A172 (cell line): ENCODE measurements around the gene BICRA. TPM values are rescaled to one million over a fixed set of nuclear protein-coding genes. Genes with fewer than 3 reads are reported as not detected.

Experiments
- DNase-seq: peaks from one replicate; pipeline ENCODE4 v3.0.0-alpha.2; 2015; ENCODE audit warnings: low spot score
- total RNA-seq: library from RNA; depleted of rRNA; stranded (reverse); fragments of >200 nt; shearing (Covaris generic); gene quantifications from 2 replicates; pipeline ENCODE4 v1.2.3, GENCODE V29; 2014

BICRA gene
- total RNA-seq, 1 experiment from 2014 or later = not detected

DNA sequence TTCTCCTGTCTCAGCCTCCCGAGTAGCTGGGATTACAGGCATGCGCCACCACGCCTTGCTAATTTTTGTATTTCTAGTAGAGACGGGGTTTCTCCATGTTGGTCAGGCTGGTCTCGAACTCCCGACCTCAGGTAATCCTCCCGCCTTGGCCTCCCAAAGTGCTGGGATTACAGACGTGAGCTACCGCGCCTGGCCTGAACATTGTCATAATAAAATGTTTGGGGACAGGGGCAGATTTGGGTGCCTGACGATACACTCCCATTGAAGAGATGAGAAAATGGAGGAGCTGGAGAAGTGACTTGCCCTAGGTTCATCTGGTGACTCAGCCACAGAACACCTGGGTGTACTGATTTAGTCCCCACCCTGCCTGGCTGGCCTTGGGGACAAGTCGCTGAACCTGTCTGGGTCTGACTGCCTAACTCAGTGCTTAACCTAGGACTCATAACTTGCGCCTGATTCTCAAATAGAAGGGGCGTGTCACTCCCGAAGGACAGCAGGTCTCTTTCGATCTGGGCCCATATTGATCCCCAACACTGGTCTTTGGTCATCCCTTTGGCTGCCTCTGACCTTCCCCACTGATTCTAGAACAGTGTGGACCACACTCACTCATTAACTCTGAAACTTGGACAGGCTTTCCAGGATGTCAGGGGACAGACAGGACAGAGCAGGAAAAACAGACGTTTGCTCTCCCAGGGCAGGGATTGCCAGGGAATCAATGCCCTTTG is 7.6 kb upstream of the BICRA start:
- DNase-seq = no peak

DNA sequence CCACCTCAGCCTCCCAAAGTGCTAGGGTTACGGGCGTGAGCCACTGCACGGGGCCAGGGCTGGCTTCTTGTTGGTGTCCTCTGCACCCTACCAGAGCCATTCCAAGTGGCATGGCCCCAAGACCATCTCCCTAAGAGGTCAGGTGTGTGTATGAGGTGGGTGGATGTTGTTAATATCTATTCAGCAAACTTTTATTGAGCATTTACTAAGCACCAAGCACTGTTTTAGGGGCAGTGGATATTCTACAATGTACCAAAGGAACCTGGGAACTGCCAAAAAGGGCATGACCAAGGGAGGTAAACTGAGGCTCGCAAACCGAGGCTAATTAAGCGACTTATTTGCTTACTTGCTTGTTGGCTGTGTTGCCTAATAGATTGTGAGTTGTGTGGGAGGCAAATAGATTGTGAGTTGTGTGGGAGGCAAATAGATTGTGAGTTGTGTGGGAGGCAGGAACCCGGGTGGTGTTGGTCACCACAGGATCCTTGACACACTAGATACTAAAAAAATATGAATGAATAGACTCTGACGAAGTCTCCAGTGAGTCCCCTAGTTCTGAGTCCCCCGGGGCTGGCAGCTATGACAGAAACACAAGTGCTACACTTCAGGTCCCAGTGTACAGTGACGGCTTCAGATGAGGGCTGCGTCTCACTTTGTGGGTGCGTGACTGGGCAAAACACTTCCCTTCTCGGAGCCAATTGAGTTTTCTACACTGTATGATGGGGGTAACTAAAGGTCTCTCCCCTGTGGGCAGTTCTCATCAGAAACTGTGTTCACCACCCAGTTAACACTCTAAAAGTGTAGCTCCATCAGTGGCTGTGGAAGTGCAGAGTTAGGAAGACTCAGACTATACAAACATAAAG is 5.0 kb upstream of the BICRA start:
- no peak for DNase-seq

DNA sequence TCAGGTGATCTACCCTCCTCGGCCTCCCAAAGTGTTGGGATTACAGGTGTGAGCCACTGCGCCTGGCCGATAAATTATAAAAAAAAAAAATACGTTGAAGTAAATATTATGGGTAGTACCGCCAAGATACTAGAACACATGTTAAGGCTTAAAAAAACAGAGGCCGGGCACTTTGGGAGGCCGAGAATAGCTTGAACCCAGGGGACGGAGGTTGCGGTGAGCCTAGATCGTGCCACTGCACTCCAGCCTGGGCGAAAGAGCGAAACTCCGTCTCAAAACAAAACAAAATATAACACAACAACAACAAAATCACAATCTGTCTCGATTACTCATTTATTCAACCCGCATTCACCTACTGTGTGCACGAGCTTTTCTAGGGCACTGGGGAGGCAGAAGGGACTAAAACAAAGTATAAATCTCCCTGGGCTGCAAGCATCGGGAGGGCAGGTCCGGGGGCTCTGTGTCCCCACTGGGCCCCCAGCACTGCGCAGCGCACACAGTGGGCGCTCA is 1.3 kb upstream of the BICRA start:
- no peak for DNase-seq

DNA sequence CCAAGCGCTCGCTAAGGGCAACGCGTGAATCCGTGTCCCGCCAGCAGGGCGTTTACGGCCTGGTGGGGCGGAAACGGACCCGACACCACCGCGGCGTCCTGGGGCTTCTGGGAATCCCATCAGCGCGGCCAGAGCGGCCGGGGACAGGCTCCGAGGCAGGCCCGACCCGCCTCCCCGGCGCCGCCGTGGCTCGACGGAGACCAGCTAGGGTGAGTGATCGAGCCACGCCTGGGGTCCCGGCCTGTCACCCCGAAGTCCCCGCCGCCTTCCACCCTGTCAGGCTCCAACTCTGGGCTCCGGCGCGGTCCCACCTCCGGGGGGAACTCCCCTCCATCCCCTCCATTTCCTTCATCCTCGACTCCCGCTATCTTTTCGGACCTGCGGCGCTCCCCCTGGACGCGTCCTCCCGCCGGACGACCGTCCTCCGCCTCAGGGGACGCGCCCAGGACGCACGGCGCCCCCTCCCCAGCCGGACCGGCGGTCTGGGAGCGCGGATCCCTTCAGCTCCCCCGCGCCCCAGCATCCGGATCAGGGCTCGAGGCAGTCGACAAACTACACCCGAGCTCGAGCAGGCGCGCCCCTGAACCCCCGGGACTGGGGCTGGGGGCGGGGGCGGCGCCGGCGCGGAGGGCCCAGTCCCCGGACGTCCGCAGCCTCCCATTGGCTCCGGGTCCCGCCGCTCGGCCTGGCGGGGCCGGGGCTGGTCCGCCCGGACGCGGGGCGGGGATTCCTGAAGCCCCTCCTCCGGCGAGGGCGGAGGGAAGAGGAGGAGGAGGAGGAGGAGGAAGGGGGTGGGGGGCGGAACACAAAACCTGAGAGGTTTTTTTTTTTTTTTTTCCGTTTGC is 638 bp upstream of the BICRA start:
- peak; percentile 58 for DNase-seq

DNA sequence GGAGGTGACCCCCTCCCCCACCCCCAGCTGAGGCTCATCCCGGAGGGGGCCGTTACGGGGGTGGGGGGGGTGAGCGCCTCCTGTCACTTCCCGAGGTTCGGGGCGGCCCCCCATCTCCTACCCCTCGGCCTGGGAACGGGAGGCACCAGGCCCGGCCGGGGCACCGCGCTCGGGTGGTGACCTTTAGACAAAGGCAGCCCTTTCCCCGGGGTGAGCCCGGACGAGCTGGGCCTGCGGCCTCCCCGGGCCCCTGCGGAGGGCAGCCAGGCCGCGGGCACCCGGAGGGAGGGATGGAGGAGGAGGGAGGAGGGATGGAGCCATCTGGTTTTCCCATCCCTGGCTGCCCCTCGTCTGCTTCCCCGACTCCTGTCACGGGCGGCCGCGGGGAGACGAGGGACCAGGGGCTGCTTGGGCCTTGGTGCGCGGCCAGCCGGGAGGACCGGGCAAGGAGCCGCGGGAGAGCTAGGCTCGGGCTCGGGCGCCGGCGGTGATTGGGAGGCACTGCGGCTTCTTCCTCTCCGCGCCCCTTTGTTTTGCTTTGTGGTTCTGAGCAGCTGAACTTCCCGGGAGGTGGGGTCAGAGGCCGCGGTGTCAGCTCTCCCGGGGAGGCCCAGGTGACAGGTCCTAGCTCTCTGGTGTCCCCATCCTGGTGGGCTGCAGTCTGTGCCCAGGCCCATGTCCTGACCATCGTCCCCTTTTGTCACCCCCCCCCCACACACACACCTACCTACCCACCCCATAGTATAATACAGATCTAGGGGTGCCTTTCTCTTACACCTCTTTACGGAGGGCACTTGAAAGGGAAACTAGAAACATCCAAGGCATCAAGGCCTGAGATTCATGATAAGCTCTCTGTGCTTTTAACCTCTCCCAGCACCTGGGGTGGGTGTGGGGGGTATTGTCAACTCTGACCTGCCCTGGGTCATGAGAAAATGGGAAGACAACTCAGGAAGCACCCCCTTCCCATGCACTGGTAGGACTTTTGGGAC is 1.3 kb downstream of the BICRA start:
- DNase-seq = no peak

DNA sequence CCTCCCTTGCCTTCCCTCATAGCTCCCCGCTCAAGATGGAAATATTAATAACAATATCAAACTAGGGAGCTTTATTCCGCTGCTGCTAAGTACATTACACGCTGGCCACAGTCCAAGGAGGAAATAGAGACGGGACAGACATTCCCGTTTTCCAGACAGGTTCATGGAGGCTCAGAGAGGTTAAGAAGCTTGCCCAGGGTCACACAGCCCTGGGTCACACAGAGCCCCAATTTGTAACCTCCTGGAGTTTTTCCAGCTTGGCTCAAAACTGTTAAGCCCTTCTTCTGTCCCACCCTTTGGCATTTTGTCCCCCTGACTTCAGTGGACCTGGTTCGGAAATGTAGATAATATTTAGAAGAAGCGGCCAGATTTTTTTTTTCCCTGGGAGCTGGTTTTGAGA is 2.0 kb downstream of the BICRA start:
- DNase-seq = no peak

DNA sequence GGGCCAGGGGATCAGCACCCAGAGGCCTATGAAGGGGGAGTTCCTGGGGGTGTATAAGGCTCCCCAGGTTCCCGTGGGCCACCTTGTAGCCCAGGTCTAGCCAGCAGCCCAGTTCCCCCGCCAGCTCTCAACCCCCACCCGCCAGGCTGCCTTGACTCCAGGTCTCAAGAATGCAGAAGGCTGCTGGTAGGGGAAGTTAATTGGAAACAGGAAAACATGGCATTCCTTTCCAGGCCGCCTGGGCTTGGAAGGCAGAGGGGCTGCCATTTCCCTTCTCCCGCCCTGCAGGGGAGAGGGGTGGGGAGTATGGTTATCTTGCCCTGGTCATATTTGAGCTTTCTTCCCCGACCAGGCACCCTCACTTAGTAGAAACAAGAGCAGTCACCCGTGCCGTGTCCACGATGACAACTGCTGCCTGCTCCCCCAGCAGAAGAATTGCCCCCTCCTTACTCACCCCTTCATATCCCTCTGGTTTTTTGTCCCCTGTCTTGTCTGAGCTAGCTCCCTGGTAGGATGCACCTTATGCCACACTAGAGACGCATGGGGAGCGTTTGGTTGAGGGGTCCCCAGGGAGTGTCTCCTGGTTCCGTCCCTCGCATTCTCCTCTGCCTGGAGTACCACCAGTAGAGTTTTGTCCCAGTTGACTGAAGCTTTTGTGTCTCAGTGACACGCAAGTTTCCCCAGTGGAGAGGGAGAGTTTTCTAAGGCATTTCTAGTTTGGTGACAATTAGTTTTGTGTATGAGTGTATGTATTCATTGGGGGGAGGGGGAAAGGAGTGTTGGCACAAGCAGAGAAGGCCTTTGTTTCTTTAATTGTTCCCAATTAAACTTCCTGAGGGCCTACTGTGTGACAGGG is 4.5 kb downstream of the BICRA start:
- DNase-seq = no peak

DNA sequence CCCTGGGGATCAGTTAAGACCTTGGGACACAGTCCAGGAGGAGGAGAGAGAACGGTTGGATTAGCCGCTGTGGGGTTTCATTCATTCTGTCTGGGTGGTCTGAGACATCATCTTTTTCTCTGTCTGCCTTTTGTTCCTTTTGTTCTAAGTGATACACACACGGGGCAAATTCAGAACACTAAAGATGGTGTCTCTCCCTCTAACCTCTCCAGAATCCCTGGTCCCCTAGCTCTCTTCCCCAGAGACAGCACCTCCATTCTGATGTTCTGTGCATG is 5.0 kb downstream of the BICRA start:
- DNase-seq = no peak

DNA sequence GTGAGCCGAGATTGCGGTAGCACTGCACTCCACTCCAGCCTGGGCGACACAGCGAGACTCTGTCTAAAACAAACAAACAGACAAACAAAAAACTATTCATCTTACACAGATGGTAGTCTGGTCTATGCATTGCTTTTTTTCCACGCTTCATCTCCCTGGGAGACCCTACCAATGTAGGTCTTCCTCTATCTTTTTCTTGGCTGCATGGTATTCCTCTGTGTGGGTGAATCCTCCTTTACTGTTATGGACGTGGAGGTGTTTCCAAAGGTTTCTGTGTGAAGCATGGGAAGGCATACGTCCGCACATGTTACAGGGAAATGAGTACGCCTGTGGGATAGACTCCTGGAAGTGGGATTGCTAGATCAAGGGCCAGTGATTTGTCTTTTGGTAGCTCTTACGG is 5.6 kb downstream of the BICRA start:
- no peak for DNase-seq

DNA sequence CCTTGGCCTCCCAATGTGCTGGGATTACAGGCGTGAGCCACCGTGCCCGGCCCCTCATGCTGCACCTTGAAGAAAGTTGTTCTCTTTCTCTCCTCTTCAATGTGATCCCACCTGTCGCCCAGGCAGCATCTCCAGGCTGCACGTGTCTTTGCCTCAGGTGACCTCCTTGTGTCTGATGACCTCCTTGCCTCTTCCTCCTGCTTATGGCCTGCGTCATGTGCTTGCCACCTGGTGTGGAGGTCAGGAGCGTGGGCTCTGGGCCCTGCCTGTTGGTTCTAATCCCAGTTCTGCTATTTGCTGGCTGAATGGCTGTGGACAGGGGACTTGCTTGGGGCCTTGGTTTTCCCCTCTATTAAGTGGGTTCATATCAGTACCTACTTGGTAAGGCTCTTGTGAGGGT is 6.3 kb downstream of the BICRA start:
- no peak for DNase-seq

DNA sequence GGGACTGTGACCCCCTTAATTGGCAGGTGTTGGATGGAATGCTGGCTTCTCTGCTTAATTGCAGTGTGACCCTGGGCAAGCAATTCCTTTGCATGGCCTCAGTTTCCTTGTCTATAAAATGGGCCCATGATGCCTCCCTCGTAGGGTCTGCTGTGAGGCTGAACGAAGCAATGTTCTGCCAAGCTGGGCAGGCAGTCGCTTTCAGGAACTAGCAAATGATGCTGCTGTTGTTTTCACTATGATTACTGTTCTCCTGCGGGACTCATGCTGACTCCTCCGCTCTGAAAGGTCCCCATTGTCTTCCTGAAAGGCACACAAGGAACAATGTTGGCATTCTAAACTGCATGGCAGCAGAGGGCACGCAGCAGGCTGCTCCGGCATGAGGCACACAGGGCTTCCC is 6.8 kb downstream of the BICRA start:
- DNase-seq = no peak

DNA sequence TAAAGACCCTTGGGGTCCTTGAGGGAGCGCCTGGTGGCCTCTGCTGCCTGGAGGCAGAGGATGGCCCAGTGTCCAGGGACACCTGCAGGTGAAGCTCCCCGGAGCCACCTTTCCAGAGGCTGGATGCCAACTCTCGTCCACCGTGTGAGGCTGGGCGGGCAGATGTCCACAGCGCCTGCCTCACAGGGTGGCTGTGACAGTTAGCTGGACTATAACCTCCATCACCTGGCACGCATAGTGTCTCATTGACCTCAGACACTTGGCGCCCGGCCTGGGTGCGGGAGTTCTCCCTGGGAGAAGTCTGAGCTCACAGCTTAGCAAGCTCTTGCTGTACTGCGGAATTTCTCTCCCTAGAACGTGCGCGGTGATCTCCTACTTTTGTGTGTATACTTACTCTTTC is 9.8 kb downstream of the BICRA start:
- DNase-seq = no peak

DNA sequence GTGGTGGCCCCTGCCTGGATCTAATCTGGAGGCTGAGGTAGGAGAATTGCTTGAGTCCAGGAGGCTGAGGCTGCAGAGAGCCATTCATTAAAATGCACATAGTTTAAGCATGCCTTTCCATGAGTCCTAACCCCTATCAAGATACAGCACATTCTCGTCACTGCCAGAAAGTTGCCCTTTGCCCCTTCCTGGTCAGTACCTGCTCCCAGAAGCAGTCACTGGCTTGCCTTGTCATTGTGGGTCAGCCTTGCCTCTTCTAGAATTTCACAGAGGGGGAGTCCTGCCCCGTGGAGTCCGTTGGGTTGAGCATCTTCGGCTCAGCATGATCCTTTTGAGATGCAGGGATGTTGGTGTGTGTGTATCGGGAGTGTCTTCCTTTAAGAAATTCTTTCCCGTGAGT is 10.8 kb downstream of the BICRA start:
- no peak for DNase-seq

DNA sequence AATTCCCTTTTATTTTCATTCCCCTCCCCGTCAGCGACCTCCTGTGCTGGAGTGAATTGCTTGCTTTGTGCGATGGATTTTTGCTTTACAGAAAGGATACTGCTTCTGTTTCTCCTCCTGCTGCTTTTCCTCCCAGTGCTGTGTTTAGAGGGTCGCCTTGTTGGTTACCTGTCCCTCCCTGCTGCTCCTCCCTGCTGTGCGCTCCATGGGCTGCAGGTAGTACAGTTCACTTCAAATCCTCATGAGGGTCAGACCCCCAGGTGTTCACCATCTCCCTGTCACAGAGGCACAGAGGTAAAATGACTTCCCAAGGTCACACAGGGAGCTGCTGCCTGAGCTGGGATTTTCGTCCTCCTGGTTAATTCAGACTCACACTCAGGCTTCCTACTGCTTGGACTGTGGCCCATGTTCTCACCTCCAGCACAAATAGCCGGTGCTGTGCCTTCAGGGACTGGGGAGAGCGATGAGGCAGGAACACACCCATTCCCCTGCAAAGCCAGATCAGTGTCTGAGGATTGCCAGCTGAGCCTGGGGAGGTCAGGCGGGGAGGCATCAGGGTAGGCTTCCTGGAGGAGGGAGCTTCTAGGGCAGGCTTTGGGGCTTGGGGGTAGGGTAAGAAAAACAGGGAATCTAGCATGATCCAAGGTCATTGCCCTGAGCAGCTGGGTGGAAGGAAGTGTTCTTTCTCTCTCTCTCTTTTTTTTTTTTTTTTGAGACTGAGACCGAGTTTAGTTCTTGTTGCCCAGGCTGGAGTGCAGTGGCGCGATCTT is 14.4 kb downstream of the BICRA start:
- DNase-seq = no peak

DNA sequence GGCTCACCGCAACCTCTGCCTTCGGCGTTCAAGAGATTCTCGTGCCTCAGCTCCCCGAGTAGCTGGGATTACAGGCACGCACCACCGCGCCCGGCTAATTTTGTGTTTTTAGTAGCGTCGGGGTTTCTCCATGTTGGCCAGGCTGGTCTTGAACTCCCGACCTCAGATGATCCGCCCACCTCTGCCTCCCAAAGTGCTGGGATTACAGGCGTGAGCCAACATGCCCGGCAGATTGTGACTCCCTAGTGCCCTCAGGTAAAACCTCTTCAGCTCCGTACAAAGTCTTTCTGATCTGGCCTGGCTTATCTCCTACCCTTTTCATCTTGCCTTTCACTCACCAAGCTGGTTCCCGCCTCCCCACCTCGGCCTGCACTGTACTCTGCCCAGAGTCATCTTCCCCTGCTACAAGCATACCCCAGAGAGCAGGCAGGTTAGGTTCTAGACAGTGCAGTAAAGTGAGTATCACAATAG is 15.0 kb downstream of the BICRA start:
- DNase-seq = no peak

DNA sequence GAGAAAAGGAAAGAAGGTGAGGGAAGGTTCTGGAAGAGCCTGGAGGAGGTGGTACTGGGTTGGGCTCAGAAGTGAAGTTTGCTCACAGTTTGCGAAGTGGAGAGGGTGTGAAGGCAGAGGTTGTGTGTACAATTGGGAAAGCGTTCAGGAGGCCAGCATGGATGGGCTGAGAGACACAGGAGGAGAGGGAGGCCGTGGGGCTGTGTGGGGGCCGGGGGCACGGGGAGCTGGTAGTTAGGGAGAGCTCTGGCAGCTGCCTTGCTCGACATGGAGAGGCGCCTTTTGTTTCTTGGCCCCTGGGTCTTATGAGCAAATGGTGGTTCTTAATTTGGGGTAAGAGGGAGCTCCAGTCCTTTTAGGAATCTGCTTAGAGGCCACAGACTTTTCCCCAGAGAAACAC is 16.7 kb downstream of the BICRA start:
- no peak for DNase-seq

DNA sequence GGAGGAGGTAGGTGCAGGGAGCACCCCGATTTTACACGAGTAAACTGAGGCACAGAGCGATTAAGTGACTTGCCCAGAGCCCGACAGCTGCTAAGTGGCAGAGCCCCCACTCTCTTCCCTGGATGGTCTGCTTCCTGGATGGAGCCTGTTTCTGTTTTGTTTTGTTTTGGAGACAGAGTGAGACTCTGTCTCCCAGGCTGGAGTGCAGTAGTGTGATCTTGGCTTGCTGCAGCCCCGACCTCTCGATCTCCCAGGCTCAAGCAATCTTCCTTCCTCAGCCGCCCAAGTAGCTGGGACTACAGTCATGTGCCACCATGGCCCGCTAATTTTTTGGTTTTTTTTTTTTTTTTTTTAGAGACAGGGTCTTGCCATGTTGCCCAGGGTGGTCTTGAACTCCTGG is 17.3 kb downstream of the BICRA start:
- DNase-seq = no peak

DNA sequence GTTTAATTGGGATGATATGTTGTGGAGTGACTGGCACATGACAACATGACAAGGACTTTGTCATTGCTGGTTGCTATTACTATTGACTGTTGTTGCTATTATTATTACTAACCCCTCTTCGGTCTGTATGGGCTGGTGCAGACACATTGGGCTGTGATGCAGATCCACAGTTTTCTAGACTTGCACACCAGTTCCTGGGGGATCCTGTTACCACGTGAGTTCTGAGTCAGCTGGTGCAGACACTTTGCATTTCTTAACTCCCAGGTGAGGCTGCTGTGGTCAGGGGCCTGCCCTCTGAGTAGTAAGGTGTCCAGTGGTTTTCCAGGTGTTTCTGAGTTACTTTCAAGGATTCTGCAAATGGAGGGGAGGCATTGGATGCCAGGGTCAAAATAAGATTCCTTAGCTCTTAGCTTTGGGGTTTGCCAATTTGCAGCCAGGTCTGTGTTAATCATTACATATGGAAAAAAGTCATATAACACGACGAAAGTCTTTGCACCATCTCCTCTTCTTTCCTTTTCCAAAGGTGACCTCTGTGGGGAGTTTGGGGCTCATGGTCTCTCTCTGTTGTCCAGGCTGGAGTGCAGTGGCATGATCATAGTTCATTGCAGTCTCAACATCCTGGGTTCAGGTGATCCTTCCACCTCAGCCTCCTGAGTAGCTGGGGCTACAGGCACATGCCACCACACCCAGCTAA is 19.3 kb downstream of the BICRA start:
- no peak for DNase-seq

DNA sequence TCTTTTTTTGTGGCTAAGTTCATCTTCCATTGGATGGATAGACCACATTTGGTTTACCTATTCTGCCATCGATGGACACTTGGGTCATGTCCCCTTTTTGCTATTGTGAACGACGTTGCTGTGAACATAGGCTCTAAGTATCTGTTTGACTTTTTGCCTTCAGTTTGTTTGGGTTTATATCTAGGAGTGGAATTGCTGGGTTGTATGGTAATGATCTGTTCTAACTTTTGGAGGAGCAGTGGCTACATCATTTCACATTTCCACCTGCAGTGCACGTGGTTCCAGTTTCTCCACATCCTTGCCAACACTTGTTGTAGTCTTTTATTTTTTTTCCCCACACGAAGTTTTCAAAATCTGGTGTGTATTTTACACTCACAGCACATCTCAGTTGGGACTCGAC is 21.7 kb downstream of the BICRA start:
- DNase-seq = no peak
